Tibial nerve (tissue), 4 donors: Measurements from ENCODE around the gene FAM131B. TPM values are rescaled to one million over a fixed set of nuclear protein-coding genes. Genes with fewer than 3 reads are reported as not detected.
A peak's percentile ranks its signal among the peaks of the same experiment; 100 is the strongest.

Experiments used
- DNase-seq, 2 donors: peaks; one replicate each; pipeline ENCODE4 v3.0.0-alpha.2; 2019; ENCODE audit warnings: low spot score in 2 of 2
- H3K27ac ChIP-seq, 4 donors: fragments of 200-600 bp; sonication (generic) in 3 of 4; one replicate each; pipeline ENCODE4 v1.5.1; 2017 to 2019; ENCODE audit warnings: mild to moderate bottlenecking in 1 of 4
- H3K27me3 ChIP-seq, 2 donors: fragments of 200-600 bp; sonication (generic) in 1 of 2; one replicate each; pipeline versions ENCODE4 v1.5.1 to v1.6.0; 2017 to 2019
- H3K36me3 ChIP-seq, 3 donors: fragments of 200-600 bp; sonication (generic); one replicate each; pipeline ENCODE4 v1.5.1; 2018 to 2019
- H3K4me1 ChIP-seq, 4 donors: fragments of 200-600 bp; sonication (generic) in 3 of 4; one replicate each; pipeline ENCODE4 v1.5.1; 2017 to 2019
- H3K4me3 ChIP-seq, 4 donors: fragments of 200-600 bp; sonication (generic) in 3 of 4; one replicate each; pipeline ENCODE4 v1.5.1; 2017 to 2019; ENCODE audit warnings: mild to moderate bottlenecking in 1 of 4, moderate library complexity in 1 of 4
- H3K9me3 ChIP-seq, 4 donors: fragments of 200-600 bp; sonication (generic) in 3 of 4; one replicate each; pipeline ENCODE4 v1.5.1; 2017 to 2019
- CTCF ChIP-seq, 5 experiments: fragments of 200-600 bp in 3 of 5; fragments of 450-650 bp in 2 of 5; sonication (generic) in 3 of 5; IDR thresholded peaks; one replicate each; pipeline ENCODE4 v1.5.1; 2016 to 2019; ENCODE audit warnings: antibody characterized with exemption in 5 of 5, mild to moderate bottlenecking in 3 of 5, moderate library complexity in 2 of 5
- EP300 ChIP-seq, 2 donors: sonication (generic); formaldehyde crosslinking; IDR thresholded peaks; one replicate each; pipeline ENCODE4 v1.6.1; 2017; ENCODE audit warnings: antibody characterized with exemption in 2 of 2, mild to moderate bottlenecking in 1 of 2
- POLR2A ChIP-seq, 2 donors: fragments of 450-650 bp; IDR thresholded peaks; one replicate each; pipeline ENCODE4 v1.6.1; 2017; ENCODE audit warnings: antibody characterized with exemption in 2 of 2, mild to moderate bottlenecking in 2 of 2, moderate library complexity in 2 of 2
- WGBS, 2 donors: methylation state at CpG; one replicate each; pipeline ENCODE4 v1.1.5; 2018; 5-methylcytosine and 5-hydroxymethylcytosine counted together
- total RNA-seq, 4 donors: library from RNA; depleted of rRNA; stranded (reverse); fragments of >200 nt; gene quantifications; one replicate each; pipeline ENCODE4 v1.1.0, GENCODE V29; 2016

The FAM131B gene
- total RNA-seq, 4 donors from 2014 or later: 1.2 to 9.0 (median 1.5) TPM

GRCh38 chr7:143381427-143382125, 19.1 kb upstream of the FAM131B start:
- TF ChIP-seq EP300 (IDR thresholded peaks at IDR 0.05) (peak in 1 of 2 donors; percentile 56), CTCF (IDR thresholded peaks at IDR 0.05) (no peak), POLR2A (IDR thresholded peaks at IDR 0.05) (no peak)
- peak; percentile 62 to 80 for DNase-seq
- 1% methylated on average over 22 to 23 of the region's 64 CpGs for WGBS, 2 donors
- Histone ChIP-seq H3K9me3 (no peaks in the 10 kb centered on the region), H3K27me3 (no peaks in the 10 kb centered on the region), H3K4me1 (peaks cover 0 to 66% (median 45%) of the 10 kb centered on the region in 4 donors), H3K36me3 (no peaks in the 10 kb centered on the region), H3K27ac (peak overlapping the region; percentile 89 to 99 (median 97)), H3K4me3 (peak overlapping the region; percentile 70 to 96 (median 90))

GRCh38 chr7:143380646-143381426, 18.3 kb upstream of the FAM131B start, which contains the start of gene ZYX:
TSS of gene ZYX (plus strand) at chr7:143381345. CDS start at chr7:143381572, 227 bp downstream.
- Histone ChIP-seq H3K36me3 (no peaks in the 10 kb centered on the region), H3K9me3 (no peaks in the 10 kb centered on the region), H3K27me3 (no peaks in the 10 kb centered on the region), H3K27ac (peak within 1 kb of the TSS; percentile 89 to 99 (median 97)), H3K4me3 (peak within 1 kb of the TSS; percentile 70 to 96 (median 90)), H3K4me1 (peaks cover 0 to 62% (median 38%) of the 10 kb centered on the region in 4 donors)
- no peak for TF ChIP-seq CTCF (IDR thresholded peaks at IDR 0.05)
- TF ChIP-seq EP300 (IDR thresholded peaks at IDR 0.05): peak; percentile 14 to 91
- TF ChIP-seq POLR2A (IDR thresholded peaks at IDR 0.05): peak; percentile 68 to 83
- peak; percentile 90 to 91 for DNase-seq
- 0% methylated on average over 32 to 56 of the region's 72 CpGs for WGBS, 2 donors

- peak overlapping the region; percentile 89 to 99 (median 97) for H3K27ac ChIP-seq
- peak; percentile 85 to 92 for DNase-seq
- peak overlapping the region; percentile 70 to 94 (median 84) for H3K4me3 ChIP-seq
- H3K4me1 ChIP-seq: peaks cover 0 to 57% (median 36%) of the 10 kb centered on the region in 4 donors
- WGBS, 2 donors: 0 to 1% methylated on average over 18 to 24 of the region's 35 CpGs
- H3K36me3 ChIP-seq: no peaks in the 10 kb centered on the region
- H3K9me3 ChIP-seq: no peaks in the 10 kb centered on the region
- TF ChIP-seq EP300 (IDR thresholded peaks at IDR 0.05) (no peak), CTCF (IDR thresholded peaks at IDR 0.05) (peak; percentile 84 to 95 (median 92)), POLR2A (IDR thresholded peaks at IDR 0.05) (no peak)
- H3K27me3 ChIP-seq: no peaks in the 10 kb centered on the region
Observed at GRCh38 chr7:143380260-143380645, 17.7 kb upstream of the FAM131B start.

- Histone ChIP-seq H3K27me3 (no peaks in the 10 kb centered on the region), H3K4me1 (peaks cover 0 to 51% (median 33%) of the 10 kb centered on the region in 4 donors), H3K9me3 (no peaks in the 10 kb centered on the region), H3K27ac (peak overlapping the region; percentile 89 to 99 (median 97)), H3K36me3 (no peaks in the 10 kb centered on the region), H3K4me3 (peak overlapping the region; percentile 70 to 94 (median 84))
- TF ChIP-seq CTCF (IDR thresholded peaks at IDR 0.05): no peak
- TF ChIP-seq POLR2A (IDR thresholded peaks at IDR 0.05): no peak
- WGBS, 2 donors: 33 to 39% methylated on average over 15 of the region's 15 CpGs
- DNase-seq: no peak
Observed at GRCh38 chr7:143379611-143380259, 17.2 kb upstream of the FAM131B start.
